SK-N-SH treated with all-trans-retinoic acid at 6 μM for 48 hours (cell line): ENCODE measurements around the gene ITPRIPL1.

Source experiments
- ARNTL ChIP-seq: fragments of 450-650 bp; formaldehyde crosslinking; IDR thresholded peaks from 2 replicates; pipeline ENCODE4 v1.5.0; 2020; ENCODE audit warnings: low read depth, mild to moderate bottlenecking, moderate library complexity, borderline replicate concordance
- CREB5 ChIP-seq: fragments of 250-450 bp; sonication (Bioruptor Pico); IDR thresholded peaks from 2 replicates; pipeline ENCODE4 v1.5.1; 2020; ENCODE audit warnings: low read depth, mild to moderate bottlenecking, moderate library complexity
- ESRRG ChIP-seq: fragments of 250-450 bp; sonication (Bioruptor Pico); IDR thresholded peaks from 2 replicates; pipeline ENCODE4 v1.6.1; 2021; ENCODE audit warnings: mild to moderate bottlenecking
- GLIS3 ChIP-seq: fragments of 250-450 bp; sonication (Bioruptor Pico); IDR thresholded peaks from 2 replicates; pipeline ENCODE4 v1.5.0; 2020; ENCODE audit warnings: mild to moderate bottlenecking, moderate library complexity
- RARB ChIP-seq: fragments of 250-450 bp; sonication (Bioruptor Pico); IDR thresholded peaks from 2 replicates; pipeline ENCODE4 v1.8.0; 2021; ENCODE audit warnings: mild to moderate bottlenecking, moderate library complexity
- TCF4 ChIP-seq: fragments of 250-450 bp; sonication (Bioruptor Pico); IDR thresholded peaks from 2 replicates; pipeline ENCODE4 v1.8.0; 2021; ENCODE audit warnings: mild to moderate bottlenecking, moderate library complexity, borderline replicate concordance
- TOX ChIP-seq: fragments of 250-450 bp; sonication (Bioruptor Pico); IDR thresholded peaks from 2 replicates; pipeline ENCODE4 v1.8.0; 2021; ENCODE audit warnings: mild to moderate bottlenecking, moderate library complexity, borderline replicate concordance
- ZFP3 ChIP-seq: fragments of 250-450 bp; sonication (Bioruptor Pico); IDR thresholded peaks from 2 replicates; pipeline ENCODE4 v1.5.0; 2020; ENCODE audit warnings: mild to moderate bottlenecking, moderate library complexity
- ZFP30 ChIP-seq: fragments of 450-650 bp; formaldehyde crosslinking; IDR thresholded peaks from 2 replicates; pipeline ENCODE4 v1.5.0; 2022; ENCODE audit warnings: mild to moderate bottlenecking, moderate library complexity
- TF ChIP-seq, protein P1 (sequence below): fragments of 250-450 bp; sonication (Bioruptor Pico); IDR thresholded peaks from 2 replicates; pipeline ENCODE4 v1.8.0; 2021; ENCODE audit warnings: low read depth, mild to moderate bottlenecking, moderate library complexity, borderline replicate concordance

- TF ChIP-seq ZFP30 (no peak), ZFP3 (CRISPR knock-in tag) (no peak), RARB (CRISPR knock-in tag) (no peak), GLIS3 (no peak), ESRRG (CRISPR knock-in tag) (no peak), ARNTL (CRISPR knock-in tag) (no peak), TOX (CRISPR knock-in tag) (no peak), TCF4 (CRISPR knock-in tag) (no peak), CREB5 (CRISPR knock-in tag) (no peak)
- TF ChIP-seq, protein P1, sequence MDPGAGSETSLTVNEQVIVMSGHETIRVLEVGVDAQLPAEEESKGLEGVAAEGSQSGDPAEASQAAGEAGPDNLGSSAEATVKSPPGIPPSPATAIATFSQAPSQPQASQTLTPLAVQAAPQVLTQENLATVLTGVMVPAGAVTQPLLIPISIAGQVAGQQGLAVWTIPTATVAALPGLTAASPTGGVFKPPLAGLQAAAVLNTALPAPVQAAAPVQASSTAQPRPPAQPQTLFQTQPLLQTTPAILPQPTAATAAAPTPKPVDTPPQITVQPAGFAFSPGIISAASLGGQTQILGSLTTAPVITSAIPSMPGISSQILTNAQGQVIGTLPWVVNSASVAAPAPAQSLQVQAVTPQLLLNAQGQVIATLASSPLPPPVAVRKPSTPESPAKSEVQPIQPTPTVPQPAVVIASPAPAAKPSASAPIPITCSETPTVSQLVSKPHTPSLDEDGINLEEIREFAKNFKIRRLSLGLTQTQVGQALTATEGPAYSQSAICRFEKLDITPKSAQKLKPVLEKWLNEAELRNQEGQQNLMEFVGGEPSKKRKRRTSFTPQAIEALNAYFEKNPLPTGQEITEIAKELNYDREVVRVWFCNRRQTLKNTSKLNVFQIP (CRISPR knock-in tag) = no peak
Measured at GRCh38 chr2:96296925-96297324, 28.2 kb upstream of the ITPRIPL1 start.
